Measurements from ENCODE around the gene NTM.

DNA sequence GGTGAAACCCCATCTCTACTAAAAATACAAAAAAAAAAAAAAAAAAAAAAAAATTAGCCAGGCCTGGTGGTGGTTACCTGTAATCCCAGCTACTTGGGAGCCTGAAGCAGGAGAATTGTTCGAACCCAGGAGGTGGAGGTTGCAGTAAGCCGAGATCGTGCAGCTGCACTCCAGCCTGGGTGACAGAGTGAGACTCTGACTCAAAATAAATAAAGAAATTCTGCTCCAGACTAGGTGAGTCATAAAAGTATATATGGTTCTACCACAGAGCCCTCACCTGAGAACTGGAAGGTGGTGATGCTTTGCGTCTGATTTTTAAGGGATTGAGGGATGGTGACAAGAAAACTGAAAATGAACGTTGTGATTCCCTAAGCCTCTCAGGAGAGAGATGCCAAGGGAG lies 58.4 kb downstream of the NTM start:
- TF ChIP-seq CTCF (IDR thresholded peaks at IDR 0.05) (no peak), POLR2A (IDR thresholded peaks at IDR 0.05) (no peak), EP300 (IDR thresholded peaks at IDR 0.05) (no peak)
